Spleen (tissue), 11 donors: ENCODE data around the gene PAPLN. TPM values are rescaled to one million over a fixed set of nuclear protein-coding genes. Genes with fewer than 3 reads are reported as not detected.
A peak's percentile ranks its signal among the peaks of the same experiment; 100 is the strongest.

Experiments
- DNase-seq: peaks from one replicate; pipeline ENCODE4 v3.0.0-alpha.2; 2020
- H3K27ac ChIP-seq, 8 donors: fragments of 200-600 bp; sonication (generic) in 7 of 8; 1 replicate in 4 of 8; 2 replicates in 4 of 8; pipeline versions ENCODE4 v1.5.0 to v1.8.0; 2016 to 2021; ENCODE audit warnings: inconsistent platforms in 4 of 8, mild to moderate bottlenecking in 4 of 8, moderate library complexity in 1 of 8
- H3K27me3 ChIP-seq, 7 donors: fragments of 200-600 bp; sonication (generic) in 6 of 7; replicated peaks in 1 of 7; 1 replicate in 4 of 7; 2 replicates in 3 of 7; pipeline versions ENCODE4 v1.5.0 to v1.8.0; 2016 to 2021; ENCODE audit warnings: inconsistent platforms in 3 of 7, mild to moderate bottlenecking in 1 of 7
- H3K36me3 ChIP-seq, 6 donors: fragments of 200-600 bp; sonication (generic) in 5 of 6; 1 replicate in 4 of 6; 2 replicates in 2 of 6; pipeline versions ENCODE4 v1.5.0 to v1.8.0; 2016 to 2021; ENCODE audit warnings: inconsistent platforms in 2 of 6
- H3K4me1 ChIP-seq, 6 donors: fragments of 200-600 bp; sonication (generic) in 5 of 6; 1 replicate in 3 of 6; 2 replicates in 3 of 6; pipeline versions ENCODE4 v1.5.0 to v1.8.0; 2016 to 2021; ENCODE audit warnings: inconsistent platforms in 3 of 6
- H3K4me3 ChIP-seq, 8 donors: fragments of 200-600 bp; sonication (generic) in 7 of 8; 1 replicate in 4 of 8; 2 replicates in 4 of 8; pipeline versions ENCODE4 v1.5.0 to v1.8.0; 2016 to 2021; ENCODE audit warnings: inconsistent platforms in 4 of 8, mild to moderate bottlenecking in 4 of 8, moderate library complexity in 2 of 8
- H3K9me3 ChIP-seq, 8 donors: fragments of 200-600 bp; sonication (generic) in 7 of 8; 1 replicate in 4 of 8; 2 replicates in 4 of 8; pipeline versions ENCODE4 v1.5.0 to v1.8.0; 2016 to 2021; ENCODE audit warnings: inconsistent platforms in 4 of 8
- POLR2A ChIP-seq, 3 donors: fragments of 450-650 bp; IDR thresholded peaks; one replicate each; pipeline ENCODE4 v1.5.1; 2017; ENCODE audit warnings: antibody characterized with exemption in 3 of 3, mild to moderate bottlenecking in 1 of 3
- POLR2AphosphoS5 ChIP-seq, 3 donors: sonication (generic); formaldehyde crosslinking; IDR thresholded peaks; one replicate each; pipeline ENCODE4 v1.5.1; 2017; ENCODE audit warnings: antibody characterized with exemption in 3 of 3
- whole genome bisulfite sequencing, 5 donors: extraction: QIAGEN DNeasy Blood & Tissue Kit in 3 of 5; methylation state at CpG; one replicate each; pipeline versions ENCODE4 v1.1.5 to v1.1.7; 2013 to 2018; 5-methylcytosine and 5-hydroxymethylcytosine counted together
- intact Hi-C: fragments of 100-400 bp; cut with DNase I; formaldehyde crosslinking; loops from one replicate; pipeline ENCODE4 v1.15.0; 2023; ENCODE audit warnings: low total_unique reads
- polyA plus RNA-seq, 3 donors: library from polyadenylated mRNA; stranded (reverse); fragments of 200-250 nt; gene quantifications; one replicate each; pipeline ENCODE4 v1.2.1, GENCODE V29; 2013
- total RNA-seq, 7 donors: library from RNA; depleted of rRNA in 3 of 7; stranded (reverse); fragments of >200 nt in 3 of 7; fragmentation: NEBNext Ultra II Directional in 4 of 7; extraction: Animal tissue kit (Norgen Biotek cat#: 25700) in 4 of 7; gene quantifications; one replicate each; pipeline versions ENCODE4 v1.1.0 to v1.2.1, GENCODE V29; 2016 to 2021
- TF ChIP-seq, protein P1 (sequence below), 11 experiments: fragments of 200-600 bp in 7 of 11; fragments of 450-650 bp in 4 of 11; sonication (generic) in 4 of 11; IDR thresholded peaks in 8 of 11; conservative IDR thresholded peaks in 3 of 11; 1 replicate in 7 of 11; 2 replicates in 4 of 11; pipeline versions ENCODE4 v1.4.0 to v1.8.0; 2016 to 2021; ENCODE audit warnings: antibody characterized with exemption in 11 of 11, inconsistent platforms in 4 of 11, mild to moderate bottlenecking in 1 of 11
- donor health status: healthy with polysubstance abuse.
- donor health status: DM: no; HTN: no; CAD: no; lungs with moderate emphysema.
- donor health status: DM: no; HTN: no; CAD: no.
- donor health status: Bipolar disorder and iron deficiency.
- donor health status: healthy.
- donor health status: DM: no; HTN: no; CAD: no.
- donor health status: DM: yes; HTN: yes; CAD: no.

Gene PAPLN
- total and polyA plus RNA-seq, 10 donors: 20.3 to 57.2 (median 42.0) TPM

DNA sequence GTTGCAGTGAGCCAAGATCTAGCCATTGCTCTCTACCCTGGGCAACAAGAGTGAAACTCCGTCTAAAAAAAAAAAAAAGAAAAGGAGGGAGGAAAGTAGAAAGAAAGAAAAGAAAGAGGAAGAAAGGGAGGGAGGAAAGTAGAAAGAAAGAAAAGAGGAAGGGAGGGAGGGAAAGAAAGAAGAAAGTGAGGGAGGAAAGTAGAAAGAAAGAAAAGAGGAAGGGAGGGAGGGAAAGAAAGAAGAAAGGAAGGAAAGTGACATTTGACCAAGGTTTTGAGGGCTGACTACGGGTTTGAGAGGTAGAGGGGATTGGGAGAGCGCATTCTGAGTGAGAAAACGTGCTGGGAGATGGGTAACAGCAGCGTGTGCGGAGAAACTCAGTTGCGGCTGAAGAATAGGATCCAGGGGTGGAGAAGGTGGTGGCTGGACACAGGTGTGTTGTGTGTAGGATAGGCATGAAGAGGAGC lies 521 bp upstream of the PAPLN start:
- peak overlapping the region in 5 of 8 donors; percentile 67 to 75 (median 70) for H3K27ac ChIP-seq
- peaks cover 31 to 99% (median 65%) of the 10 kb centered on the region in 6 donors for H3K4me1 ChIP-seq
- H3K27me3 ChIP-seq: peaks cover 0 to 90% (median 46%) of the 10 kb centered on the region in 7 donors
- H3K36me3 ChIP-seq: no peaks in the 10 kb centered on the region
- no peaks in the 10 kb centered on the region for H3K9me3 ChIP-seq
- WGBS, 5 donors: 24 to 38% (median 32%) methylated on average over 6 to 7 of the region's 7 CpGs
- peak overlapping the region in 6 of 8 donors; percentile 42 to 73 (median 47) for H3K4me3 ChIP-seq
- intact Hi-C loops: no loop called here
- no peak for TF ChIP-seq POLR2A (IDR thresholded peaks at IDR 0.05)
- TF ChIP-seq, protein P1, sequence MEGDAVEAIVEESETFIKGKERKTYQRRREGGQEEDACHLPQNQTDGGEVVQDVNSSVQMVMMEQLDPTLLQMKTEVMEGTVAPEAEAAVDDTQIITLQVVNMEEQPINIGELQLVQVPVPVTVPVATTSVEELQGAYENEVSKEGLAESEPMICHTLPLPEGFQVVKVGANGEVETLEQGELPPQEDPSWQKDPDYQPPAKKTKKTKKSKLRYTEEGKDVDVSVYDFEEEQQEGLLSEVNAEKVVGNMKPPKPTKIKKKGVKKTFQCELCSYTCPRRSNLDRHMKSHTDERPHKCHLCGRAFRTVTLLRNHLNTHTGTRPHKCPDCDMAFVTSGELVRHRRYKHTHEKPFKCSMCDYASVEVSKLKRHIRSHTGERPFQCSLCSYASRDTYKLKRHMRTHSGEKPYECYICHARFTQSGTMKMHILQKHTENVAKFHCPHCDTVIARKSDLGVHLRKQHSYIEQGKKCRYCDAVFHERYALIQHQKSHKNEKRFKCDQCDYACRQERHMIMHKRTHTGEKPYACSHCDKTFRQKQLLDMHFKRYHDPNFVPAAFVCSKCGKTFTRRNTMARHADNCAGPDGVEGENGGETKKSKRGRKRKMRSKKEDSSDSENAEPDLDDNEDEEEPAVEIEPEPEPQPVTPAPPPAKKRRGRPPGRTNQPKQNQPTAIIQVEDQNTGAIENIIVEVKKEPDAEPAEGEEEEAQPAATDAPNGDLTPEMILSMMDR (IDR thresholded peaks at IDR 0.05 in 8 of 11, conservative IDR thresholded peaks at IDR 0.05 in 3 of 11): no peak
- TF ChIP-seq POLR2AphosphoS5 (IDR thresholded peaks at IDR 0.05): no peak
- DNase-seq: no peak

DNA sequence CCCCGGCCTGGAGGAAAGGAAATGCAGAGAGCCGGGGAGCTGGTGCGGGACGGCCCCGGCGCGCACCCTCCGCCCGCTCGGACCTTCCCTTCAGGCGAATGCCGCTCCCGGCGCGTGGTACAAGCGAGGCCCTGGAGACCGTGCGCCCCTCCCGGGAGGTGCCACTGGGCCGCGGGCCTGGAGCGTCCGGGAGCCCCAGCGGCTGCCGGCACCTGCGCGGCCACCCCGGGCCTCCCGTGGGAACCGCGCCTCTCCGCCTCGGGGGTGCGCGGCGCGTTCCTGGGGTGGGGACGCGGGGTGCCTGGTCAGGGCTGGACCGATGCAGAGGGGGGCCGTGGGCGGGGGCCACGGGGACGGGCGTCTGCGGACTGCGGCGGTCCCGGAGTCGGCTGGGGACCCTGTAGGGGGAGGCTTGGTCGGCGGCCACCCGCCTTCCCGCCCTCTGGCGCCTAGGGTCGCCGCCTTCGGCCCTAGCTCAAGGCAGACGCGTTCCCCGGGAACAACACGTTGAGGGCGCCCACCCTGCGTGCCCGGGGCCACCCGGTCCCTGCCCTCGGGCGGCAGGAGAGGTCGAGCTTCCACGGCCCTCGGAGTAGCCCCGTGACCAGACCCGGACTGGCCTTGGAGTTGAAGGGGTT lies 599 bp downstream of the PAPLN start:
- peak overlapping the region; percentile 38 to 73 (median 46) for H3K4me3 ChIP-seq
- TF ChIP-seq POLR2AphosphoS5 (IDR thresholded peaks at IDR 0.05): peak in 1 of 3 donors; percentile 19
- TF ChIP-seq, protein P1 (IDR thresholded peaks at IDR 0.05 in 8 of 11, conservative IDR thresholded peaks at IDR 0.05 in 3 of 11): no peak
- DNase-seq: peak; percentile 76
- no peaks in the 10 kb centered on the region for H3K36me3 ChIP-seq
- peak overlapping the region in 7 of 8 donors; percentile 39 to 75 (median 68) for H3K27ac ChIP-seq
- no peaks in the 10 kb centered on the region for H3K9me3 ChIP-seq
- peaks cover 0 to 97% (median 47%) of the 10 kb centered on the region in 7 donors for H3K27me3 ChIP-seq
- WGBS, 5 donors: 3 to 9% (median 4%) methylated on average over 12 to 73 of the region's 73 CpGs
- intact Hi-C loops: no loop called here
- H3K4me1 ChIP-seq: peaks cover 27 to 99% (median 68%) of the 10 kb centered on the region in 6 donors

DNA sequence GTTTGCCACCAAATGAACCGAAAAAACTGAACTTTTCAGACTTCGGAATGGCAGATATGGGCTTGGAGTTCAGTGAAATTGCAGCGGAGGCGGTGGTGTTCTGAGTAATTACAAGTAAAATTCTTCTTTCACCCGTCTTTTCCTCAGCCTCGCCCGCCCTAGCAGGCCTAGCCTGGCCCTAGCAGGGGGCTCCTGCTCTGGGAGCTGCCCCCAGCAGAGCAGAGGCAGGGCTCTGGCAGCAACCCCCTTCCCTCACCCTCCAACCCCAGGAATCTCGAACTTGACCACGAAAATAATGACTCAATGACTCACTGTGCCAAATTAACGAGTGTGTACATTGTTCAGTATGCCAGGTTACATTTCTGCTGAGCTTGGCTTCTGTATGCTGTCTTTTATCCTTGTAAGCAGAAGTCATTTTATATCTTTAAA lies 1.1 kb downstream of the PAPLN start:
- DNase-seq: no peak
- 28 to 41% (median 29%) methylated on average over 8 to 10 of the region's 10 CpGs for WGBS, 5 donors
- no peaks in the 10 kb centered on the region for H3K36me3 ChIP-seq
- intact Hi-C loops: no loop called here
- H3K4me3 ChIP-seq: peak overlapping the region; percentile 38 to 73 (median 46)
- H3K4me1 ChIP-seq: peaks cover 27 to 99% (median 73%) of the 10 kb centered on the region in 6 donors
- H3K27me3 ChIP-seq: peaks cover 0 to 97% (median 47%) of the 10 kb centered on the region in 7 donors
- TF ChIP-seq POLR2AphosphoS5 (IDR thresholded peaks at IDR 0.05): peak in 1 of 3 donors; percentile 45
- TF ChIP-seq, protein P1 (IDR thresholded peaks at IDR 0.05 in 8 of 11, conservative IDR thresholded peaks at IDR 0.05 in 3 of 11): no peak
- H3K9me3 ChIP-seq: no peaks in the 10 kb centered on the region
- H3K27ac ChIP-seq: peak overlapping the region in 6 of 8 donors; percentile 39 to 75 (median 69)

DNA sequence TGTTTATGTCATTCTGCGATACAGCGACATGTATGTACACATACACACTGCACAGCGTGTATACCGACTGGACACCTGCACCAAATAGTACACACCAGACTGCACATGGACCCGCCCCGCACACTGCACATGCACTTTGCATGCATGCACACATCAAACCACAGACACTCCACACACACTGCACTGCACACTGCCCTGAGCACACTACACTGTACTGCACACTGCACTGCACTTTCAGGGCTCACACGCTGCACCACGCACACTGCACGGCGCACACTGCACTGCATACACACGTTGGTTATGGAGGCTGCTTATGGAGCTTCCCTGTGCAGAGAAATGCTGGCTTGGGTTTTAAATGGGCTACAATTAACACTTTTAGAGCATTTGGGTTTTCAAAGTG lies 1.6 kb downstream of the PAPLN start:
- Histone ChIP-seq H3K4me3 (peak overlapping the region in 6 of 8 donors; percentile 20 to 73 (median 46)), H3K36me3 (no peaks in the 10 kb centered on the region), H3K27ac (peak overlapping the region in 4 of 8 donors; percentile 25 to 63 (median 62)), H3K9me3 (no peaks in the 10 kb centered on the region), H3K27me3 (peaks cover 0 to 97% (median 47%) of the 10 kb centered on the region in 7 donors), H3K4me1 (peaks cover 27 to 99% (median 74%) of the 10 kb centered on the region in 6 donors)
- no peak for DNase-seq
- intact Hi-C loops: no loop called here
- TF ChIP-seq POLR2AphosphoS5 (IDR thresholded peaks at IDR 0.05) (no peak), POLR2A (IDR thresholded peaks at IDR 0.05) (no peak)
- TF ChIP-seq, protein P1 (IDR thresholded peaks at IDR 0.05 in 8 of 11, conservative IDR thresholded peaks at IDR 0.05 in 3 of 11): no peak
- WGBS, 5 donors: 69 to 86% (median 79%) methylated on average over 11 of the region's 11 CpGs
